ENCODE data around the gene EGFL8. TPM values are rescaled to one million over a fixed set of nuclear protein-coding genes. Genes with fewer than 3 reads are reported as not detected.

Gene EGFL8
- total and polyA plus RNA-seq, 2 experiments from 2014 or later: 2.2 to 3.8 TPM

DNA sequence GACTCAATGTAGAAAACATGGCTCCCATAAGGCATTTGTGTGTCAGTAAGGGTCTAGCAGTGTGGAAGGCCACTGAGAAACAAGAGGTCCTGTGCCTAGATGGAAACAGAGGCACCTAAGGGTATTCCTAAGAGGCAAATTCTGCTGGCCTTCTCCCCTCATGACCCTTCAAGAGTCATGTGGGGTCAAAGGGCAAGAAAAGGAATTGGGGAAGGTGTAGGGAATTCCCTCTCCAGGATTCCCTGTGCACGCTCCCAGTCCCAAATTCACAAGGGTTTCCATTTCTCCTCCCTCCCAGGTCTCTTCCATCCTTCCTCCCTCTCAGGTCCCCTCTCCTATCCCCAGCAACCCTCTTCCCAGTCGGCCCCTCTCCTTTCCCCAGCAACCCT lies 10.9 kb downstream of the EGFL8 start:
- Histone ChIP-seq H3K27me3 (replicated peaks; ENCODE audit: insufficient read depth) (no peaks in the 10 kb centered on the region), H3K9ac (peak overlapping the region; percentile 96), H2AFZ (peak overlapping the region; percentile 83), H3K9me2 (ENCODE audit: insufficient read depth) (no peaks in the 10 kb centered on the region), H3K4me3 (peak overlapping the region; percentile 92), H3K4me2 (ENCODE audit: unreplicated experiment) (peak overlapping the region; percentile 75), H3K27ac (no peak overlapping the region), H4K20me1 (ENCODE audit: insufficient read depth) (no peaks in the 10 kb centered on the region), H3K36me3 (ENCODE audit: low read depth) (no peaks in the 10 kb centered on the region), H3F3A (ENCODE audit: insufficient read depth) (peaks cover 13% of the 10 kb centered on the region), H3K79me2 (ENCODE audit: insufficient read depth) (peaks cover 66% of the 10 kb centered on the region), H3K4me1 (ENCODE audit: insufficient read depth) (peaks cover 18% of the 10 kb centered on the region), H3K9me3 (ENCODE audit: low read depth) (no peaks in the 10 kb centered on the region)
- in situ Hi-C loops (cut with MboI): no loop called here
- TF ChIP-seq EZH2phosphoT487 (IDR thresholded peaks at IDR 0.05; ENCODE audit: insufficient read depth, low read depth): no peak
- no peak for TF ChIP-seq EZH2 (IDR thresholded peaks at IDR 0.05; ENCODE audit: insufficient read depth, poor library complexity, severe bottlenecking)
- DNase-seq: peak; percentile 18
- 0 to 3% methylated on average over 1 to 2 of the region's 2 CpGs for WGBS, 2 experiments (ENCODE audit: low coverage in 1 of 2, low lambda C conversion rate in 2 of 2, missing lambda C conversion rate in 2 of 2)

DNA sequence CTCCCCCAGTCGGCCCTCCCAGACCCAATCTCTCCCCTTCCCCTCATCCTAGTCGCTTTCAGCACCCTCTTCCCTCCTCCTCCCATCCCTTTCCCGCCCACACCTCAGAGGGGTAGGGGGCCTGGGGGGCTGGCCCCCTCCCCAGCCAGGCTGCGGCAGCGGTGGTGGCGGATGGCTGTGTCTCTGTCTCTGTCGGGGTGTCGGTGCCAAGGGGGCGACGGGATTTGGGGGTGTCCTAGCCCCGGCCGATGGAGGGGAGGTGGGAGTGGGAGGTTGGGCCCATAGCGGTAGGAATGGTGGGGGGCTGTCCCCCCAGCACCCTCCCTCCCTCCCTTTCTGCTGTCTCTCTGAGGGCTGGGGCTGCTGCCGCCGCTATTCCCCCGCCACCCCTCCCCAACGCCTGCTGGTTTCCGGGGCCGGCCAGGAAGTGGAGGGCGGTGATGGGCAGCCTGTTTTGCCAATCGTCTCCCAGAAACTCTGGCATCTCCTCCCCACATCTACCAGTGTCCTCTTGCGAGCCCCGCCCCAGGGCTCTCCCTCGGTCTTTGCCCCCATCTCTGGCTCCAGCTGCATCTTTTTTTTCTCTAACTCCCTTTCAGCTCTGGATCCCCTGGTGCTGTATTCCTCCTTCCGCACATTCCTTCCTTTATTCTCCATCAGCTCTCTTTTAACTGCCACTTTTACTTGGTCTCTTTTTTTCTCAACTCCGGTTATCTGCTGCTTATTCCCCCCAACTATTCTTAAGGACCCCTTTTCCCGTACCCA lies 11.5 kb downstream of the EGFL8 start, which contains the start of gene AGPAT1:
AGPAT1 (minus strand) TSS at position 374 of the 765 bp plus-strand sequence. CDS start 4,588 bp downstream, outside the sequence.
- Histone ChIP-seq H2AFZ (peak within 1 kb of the TSS; percentile 83), H3K27ac (peak within 1 kb of the TSS; percentile 92), H3K9me3 (ENCODE audit: low read depth) (no peaks in the 10 kb centered on the region), H4K20me1 (ENCODE audit: insufficient read depth) (no peaks in the 10 kb centered on the region), H3K9me2 (ENCODE audit: insufficient read depth) (no peaks in the 10 kb centered on the region), H3K79me2 (ENCODE audit: insufficient read depth) (peaks cover 62% of the 10 kb centered on the region), H3K27me3 (replicated peaks; ENCODE audit: insufficient read depth) (no peaks in the 10 kb centered on the region), H3K4me1 (ENCODE audit: insufficient read depth) (peaks cover 18% of the 10 kb centered on the region), H3K4me2 (ENCODE audit: unreplicated experiment) (peak within 1 kb of the TSS; percentile 75), H3F3A (ENCODE audit: insufficient read depth) (peaks cover 13% of the 10 kb centered on the region), H3K9ac (peak within 1 kb of the TSS; percentile 96), H3K4me3 (peak within 1 kb of the TSS; percentile 92), H3K36me3 (ENCODE audit: low read depth) (no peaks in the 10 kb centered on the region)
- no peak for TF ChIP-seq EZH2 (IDR thresholded peaks at IDR 0.05; ENCODE audit: insufficient read depth, poor library complexity, severe bottlenecking)
- TF ChIP-seq EZH2phosphoT487 (IDR thresholded peaks at IDR 0.05; ENCODE audit: insufficient read depth, low read depth): no peak
- DNase-seq: peak; percentile 95
- in situ Hi-C loops (cut with MboI): no loop called here
- 1 to 2% methylated on average over 12 to 27 of the region's 27 CpGs for WGBS, 2 experiments (ENCODE audit: low coverage in 1 of 2, low lambda C conversion rate in 2 of 2, missing lambda C conversion rate in 2 of 2)

- peak; percentile 66 for DNase-seq
- Histone ChIP-seq H3K9me2 (ENCODE audit: insufficient read depth) (no peaks in the 10 kb centered on the region), H3K9me3 (ENCODE audit: low read depth) (no peaks in the 10 kb centered on the region), H3F3A (ENCODE audit: insufficient read depth) (peaks cover 13% of the 10 kb centered on the region), H3K27me3 (replicated peaks; ENCODE audit: insufficient read depth) (no peaks in the 10 kb centered on the region), H3K36me3 (ENCODE audit: low read depth) (no peaks in the 10 kb centered on the region), H3K4me3 (peak overlapping the region; percentile 92), H3K79me2 (ENCODE audit: insufficient read depth) (peaks cover 56% of the 10 kb centered on the region), H2AFZ (peak overlapping the region; percentile 83), H3K9ac (peak overlapping the region; percentile 96), H3K27ac (peak overlapping the region; percentile 92), H3K4me2 (ENCODE audit: unreplicated experiment) (peak overlapping the region; percentile 73), H4K20me1 (ENCODE audit: insufficient read depth) (no peaks in the 10 kb centered on the region), H3K4me1 (ENCODE audit: insufficient read depth) (peaks cover 18% of the 10 kb centered on the region)
- 12 to 25% methylated on average over 5 of the region's 5 CpGs for WGBS, 2 experiments (ENCODE audit: low coverage in 1 of 2, low lambda C conversion rate in 2 of 2, missing lambda C conversion rate in 2 of 2)
- no peak for TF ChIP-seq EZH2 (IDR thresholded peaks at IDR 0.05; ENCODE audit: insufficient read depth, poor library complexity, severe bottlenecking)
- no peak for TF ChIP-seq EZH2phosphoT487 (IDR thresholded peaks at IDR 0.05; ENCODE audit: insufficient read depth, low read depth)
- in situ Hi-C loops (cut with MboI): no loop called here
Observed at GRCh38 chr6:32176476-32177182, 12.2 kb downstream of the EGFL8 start.

- no peaks in the 10 kb centered on the region for H3K9me2 ChIP-seq (ENCODE audit: insufficient read depth)
Observed at GRCh38 chr6:32177183-32177787, 12.9 kb downstream of the EGFL8 start.

More at GRCh38 chr6:32177183-32177787, 12.9 kb downstream of the EGFL8 start:
- H3K27ac ChIP-seq: peak overlapping the region; percentile 92
- peaks cover 18% of the 10 kb centered on the region for H3K4me1 ChIP-seq (ENCODE audit: insufficient read depth)
- no peaks in the 10 kb centered on the region for H3K9me3 ChIP-seq (ENCODE audit: low read depth)
- peaks cover 13% of the 10 kb centered on the region for H3F3A ChIP-seq (ENCODE audit: insufficient read depth)
- H3K36me3 ChIP-seq (ENCODE audit: low read depth): no peaks in the 10 kb centered on the region
- no peak for TF ChIP-seq EZH2 (IDR thresholded peaks at IDR 0.05; ENCODE audit: insufficient read depth, poor library complexity, severe bottlenecking)
- TF ChIP-seq EZH2phosphoT487 (IDR thresholded peaks at IDR 0.05; ENCODE audit: insufficient read depth, low read depth): no peak
- peak overlapping the region; percentile 83 for H2AFZ ChIP-seq
- H3K9ac ChIP-seq: peak overlapping the region; percentile 96
- peak overlapping the region; percentile 92 for H3K4me3 ChIP-seq
- H3K27me3 ChIP-seq (replicated peaks; ENCODE audit: insufficient read depth): no peaks in the 10 kb centered on the region
- no peak for DNase-seq
- in situ Hi-C loops (cut with MboI): no loop called here
- H4K20me1 ChIP-seq (ENCODE audit: insufficient read depth): no peaks in the 10 kb centered on the region
- H3K4me2 ChIP-seq (ENCODE audit: unreplicated experiment): peak overlapping the region; percentile 73
- H3K79me2 ChIP-seq (ENCODE audit: insufficient read depth): peaks cover 50% of the 10 kb centered on the region
- WGBS, 2 experiments (ENCODE audit: low coverage in 1 of 2, low lambda C conversion rate in 2 of 2, missing lambda C conversion rate in 2 of 2): 3% methylated on average over 20 of the region's 20 CpGs
